ENCODE results near the gene KHK. TPM values are rescaled to one million over a fixed set of nuclear protein-coding genes. Genes with fewer than 3 reads are reported as not detected.

Gene KHK
- polyA plus RNA-seq, 1 of the 3 experiments (the other 2 are of a cell fraction), result 10.3 TPM

DNA sequence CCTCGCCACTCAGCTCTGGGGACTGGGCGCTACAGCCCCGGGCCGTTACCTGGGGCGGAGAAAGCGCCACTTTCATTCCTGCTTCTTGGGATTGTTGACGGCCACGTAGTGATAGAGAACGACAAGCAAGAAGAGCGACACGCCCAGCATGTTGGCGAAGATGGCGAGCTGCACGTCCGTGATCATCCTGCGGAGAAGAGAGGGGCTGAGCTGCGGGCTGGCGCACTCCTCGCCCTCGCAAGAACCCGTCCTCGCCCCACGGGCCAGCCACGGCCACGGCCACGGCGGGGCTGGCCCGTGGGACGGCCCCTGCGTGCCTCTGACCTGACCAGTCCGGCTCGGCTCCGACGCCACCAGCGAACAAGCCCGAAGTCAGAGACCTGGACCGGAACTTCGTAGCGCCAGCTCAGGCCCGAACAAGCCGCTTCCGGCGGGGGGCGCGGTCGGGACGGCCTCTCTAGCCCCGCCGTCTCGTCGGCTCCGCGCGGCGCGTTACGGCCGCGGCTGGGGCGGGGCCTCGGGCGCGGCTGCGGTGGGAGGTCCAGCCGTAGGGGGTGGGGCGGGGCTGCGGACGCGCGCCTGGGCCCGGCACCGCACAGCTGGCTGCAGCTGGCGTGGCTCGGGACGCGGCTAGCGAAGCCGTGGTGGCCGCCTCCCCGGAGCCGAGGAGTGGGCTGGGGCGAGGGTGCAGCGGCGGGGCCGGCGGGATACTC lies 15.1 kb upstream of the KHK start, which contains the start of gene OST4 (continued):
- TF ChIP-seq, protein P1, sequence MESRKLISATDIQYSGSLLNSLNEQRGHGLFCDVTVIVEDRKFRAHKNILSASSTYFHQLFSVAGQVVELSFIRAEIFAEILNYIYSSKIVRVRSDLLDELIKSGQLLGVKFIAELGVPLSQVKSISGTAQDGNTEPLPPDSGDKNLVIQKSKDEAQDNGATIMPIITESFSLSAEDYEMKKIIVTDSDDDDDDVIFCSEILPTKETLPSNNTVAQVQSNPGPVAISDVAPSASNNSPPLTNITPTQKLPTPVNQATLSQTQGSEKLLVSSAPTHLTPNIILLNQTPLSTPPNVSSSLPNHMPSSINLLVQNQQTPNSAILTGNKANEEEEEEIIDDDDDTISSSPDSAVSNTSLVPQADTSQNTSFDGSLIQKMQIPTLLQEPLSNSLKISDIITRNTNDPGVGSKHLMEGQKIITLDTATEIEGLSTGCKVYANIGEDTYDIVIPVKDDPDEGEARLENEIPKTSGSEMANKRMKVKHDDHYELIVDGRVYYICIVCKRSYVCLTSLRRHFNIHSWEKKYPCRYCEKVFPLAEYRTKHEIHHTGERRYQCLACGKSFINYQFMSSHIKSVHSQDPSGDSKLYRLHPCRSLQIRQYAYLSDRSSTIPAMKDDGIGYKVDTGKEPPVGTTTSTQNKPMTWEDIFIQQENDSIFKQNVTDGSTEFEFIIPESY (IDR thresholded peaks at IDR 0.05; ENCODE audit: borderline replicate concordance, low read depth), result no peak
- TF ChIP-seq SIN3A (IDR thresholded peaks at IDR 0.05; ENCODE audit: borderline replicate concordance, low read depth, low read length), result peak; percentile 92
- TF ChIP-seq GABPA (IDR thresholded peaks at IDR 0.05; ENCODE audit: low read depth), result peak; percentile 91
- TF ChIP-seq MXI1 (IDR thresholded peaks at IDR 0.05; ENCODE audit: low read depth, low read length), result peak; percentile 81; the same call in 1 of the 2 replicates
- TF ChIP-seq, protein P2, sequence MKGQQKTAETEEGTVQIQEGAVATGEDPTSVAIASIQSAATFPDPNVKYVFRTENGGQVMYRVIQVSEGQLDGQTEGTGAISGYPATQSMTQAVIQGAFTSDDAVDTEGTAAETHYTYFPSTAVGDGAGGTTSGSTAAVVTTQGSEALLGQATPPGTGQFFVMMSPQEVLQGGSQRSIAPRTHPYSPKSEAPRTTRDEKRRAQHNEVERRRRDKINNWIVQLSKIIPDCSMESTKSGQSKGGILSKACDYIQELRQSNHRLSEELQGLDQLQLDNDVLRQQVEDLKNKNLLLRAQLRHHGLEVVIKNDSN (IDR thresholded peaks at IDR 0.05; ENCODE audit: borderline replicate concordance, low read depth), result no peak

DNA sequence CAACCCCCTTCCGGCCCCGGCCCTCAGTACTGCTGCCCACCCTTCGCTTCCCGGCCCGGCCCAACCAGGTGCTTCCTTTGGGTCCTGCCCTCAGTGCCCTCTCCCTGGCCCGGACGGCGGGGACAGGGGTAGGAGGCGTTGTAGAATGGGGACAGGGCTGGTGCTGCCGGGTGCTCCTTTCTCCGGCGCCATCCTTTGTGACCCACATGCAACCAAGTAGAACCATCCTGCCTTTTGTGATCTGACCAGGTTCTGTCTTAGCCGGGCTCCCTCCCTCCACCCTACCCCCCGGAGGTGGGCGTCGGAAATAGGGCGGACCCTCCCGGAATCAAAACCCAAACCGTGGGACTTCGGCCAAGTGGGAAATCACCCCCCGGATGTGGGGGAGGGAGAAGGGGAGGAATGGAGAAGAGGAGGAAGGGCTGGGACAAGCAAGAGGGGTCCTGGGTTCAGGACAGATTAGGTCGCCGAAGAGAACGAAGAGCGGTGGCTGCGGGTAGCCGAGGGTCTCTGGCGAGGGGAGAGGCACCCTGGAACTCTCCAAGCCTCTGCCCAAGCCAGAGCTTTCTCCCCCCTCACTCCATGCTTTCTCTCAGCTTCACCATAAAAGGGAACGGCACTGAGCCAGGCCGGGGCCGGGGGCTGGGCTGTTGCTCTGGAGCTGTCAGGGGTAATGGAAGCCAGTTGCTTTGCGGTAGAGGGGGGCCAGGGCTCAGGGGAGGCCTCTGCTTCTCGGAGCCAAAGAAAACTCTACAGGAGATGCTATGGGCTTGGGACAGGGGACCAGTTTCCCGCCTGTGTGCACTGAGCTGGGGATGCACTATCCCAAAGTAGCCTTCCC lies 14.4 kb upstream of the KHK start:
- TF ChIP-seq NFIC (IDR thresholded peaks at IDR 0.05; ENCODE audit: borderline replicate concordance), result peak; percentile 86
- TF ChIP-seq MXI1 (IDR thresholded peaks at IDR 0.05; ENCODE audit: low read depth, low read length), result peak; percentile 86
- TF ChIP-seq GATA2 (CRISPR knock-in tag; IDR thresholded peaks at IDR 0.05), result no peak
- TF ChIP-seq, protein P3, sequence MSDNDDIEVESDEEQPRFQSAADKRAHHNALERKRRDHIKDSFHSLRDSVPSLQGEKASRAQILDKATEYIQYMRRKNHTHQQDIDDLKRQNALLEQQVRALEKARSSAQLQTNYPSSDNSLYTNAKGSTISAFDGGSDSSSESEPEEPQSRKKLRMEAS (IDR thresholded peaks at IDR 0.05; ENCODE audit: low read depth), result no peak
- TF ChIP-seq TCF12 (IDR thresholded peaks at IDR 0.05), result peak; percentile 98
- TF ChIP-seq, protein P1 (IDR thresholded peaks at IDR 0.05; ENCODE audit: borderline replicate concordance, low read depth), result no peak
- peak; percentile 61; the same call in 1 of the 2 replicates for TF ChIP-seq FOXM1 (IDR thresholded peaks at IDR 0.05; ENCODE audit: low read depth)
- TF ChIP-seq, protein P4, sequence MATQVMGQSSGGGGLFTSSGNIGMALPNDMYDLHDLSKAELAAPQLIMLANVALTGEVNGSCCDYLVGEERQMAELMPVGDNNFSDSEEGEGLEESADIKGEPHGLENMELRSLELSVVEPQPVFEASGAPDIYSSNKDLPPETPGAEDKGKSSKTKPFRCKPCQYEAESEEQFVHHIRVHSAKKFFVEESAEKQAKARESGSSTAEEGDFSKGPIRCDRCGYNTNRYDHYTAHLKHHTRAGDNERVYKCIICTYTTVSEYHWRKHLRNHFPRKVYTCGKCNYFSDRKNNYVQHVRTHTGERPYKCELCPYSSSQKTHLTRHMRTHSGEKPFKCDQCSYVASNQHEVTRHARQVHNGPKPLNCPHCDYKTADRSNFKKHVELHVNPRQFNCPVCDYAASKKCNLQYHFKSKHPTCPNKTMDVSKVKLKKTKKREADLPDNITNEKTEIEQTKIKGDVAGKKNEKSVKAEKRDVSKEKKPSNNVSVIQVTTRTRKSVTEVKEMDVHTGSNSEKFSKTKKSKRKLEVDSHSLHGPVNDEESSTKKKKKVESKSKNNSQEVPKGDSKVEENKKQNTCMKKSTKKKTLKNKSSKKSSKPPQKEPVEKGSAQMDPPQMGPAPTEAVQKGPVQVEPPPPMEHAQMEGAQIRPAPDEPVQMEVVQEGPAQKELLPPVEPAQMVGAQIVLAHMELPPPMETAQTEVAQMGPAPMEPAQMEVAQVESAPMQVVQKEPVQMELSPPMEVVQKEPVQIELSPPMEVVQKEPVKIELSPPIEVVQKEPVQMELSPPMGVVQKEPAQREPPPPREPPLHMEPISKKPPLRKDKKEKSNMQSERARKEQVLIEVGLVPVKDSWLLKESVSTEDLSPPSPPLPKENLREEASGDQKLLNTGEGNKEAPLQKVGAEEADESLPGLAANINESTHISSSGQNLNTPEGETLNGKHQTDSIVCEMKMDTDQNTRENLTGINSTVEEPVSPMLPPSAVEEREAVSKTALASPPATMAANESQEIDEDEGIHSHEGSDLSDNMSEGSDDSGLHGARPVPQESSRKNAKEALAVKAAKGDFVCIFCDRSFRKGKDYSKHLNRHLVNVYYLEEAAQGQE (IDR thresholded peaks at IDR 0.05; ENCODE audit: low read depth, low read length), result no peak
- peak; percentile 83 for TF ChIP-seq CHD2 (IDR thresholded peaks at IDR 0.05; ENCODE audit: low read length, partially characterized antibody)
- peak; percentile 39 for TF ChIP-seq TAF1 (IDR thresholded peaks at IDR 0.05; ENCODE audit: borderline replicate concordance, low read depth, low read length)
- peak; percentile 73 to 79; a peak in 3 of 4 replicates for TF ChIP-seq EP300 (IDR thresholded peaks at IDR 0.05; ENCODE audit: borderline replicate concordance in 1 of 2, low read depth in 1 of 2, low read length in 1 of 2)
- peak; percentile 23 for TF ChIP-seq RAD21 (IDR thresholded peaks at IDR 0.05; ENCODE audit: low read length)
- TF ChIP-seq, protein P5, sequence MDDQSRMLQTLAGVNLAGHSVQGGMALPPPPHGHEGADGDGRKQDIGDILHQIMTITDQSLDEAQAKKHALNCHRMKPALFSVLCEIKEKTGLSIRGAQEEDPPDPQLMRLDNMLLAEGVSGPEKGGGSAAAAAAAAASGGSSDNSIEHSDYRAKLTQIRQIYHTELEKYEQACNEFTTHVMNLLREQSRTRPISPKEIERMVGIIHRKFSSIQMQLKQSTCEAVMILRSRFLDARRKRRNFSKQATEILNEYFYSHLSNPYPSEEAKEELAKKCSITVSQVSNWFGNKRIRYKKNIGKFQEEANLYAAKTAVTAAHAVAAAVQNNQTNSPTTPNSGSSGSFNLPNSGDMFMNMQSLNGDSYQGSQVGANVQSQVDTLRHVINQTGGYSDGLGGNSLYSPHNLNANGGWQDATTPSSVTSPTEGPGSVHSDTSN (IDR thresholded peaks at IDR 0.05), result peak; percentile 91
- TF ChIP-seq SMC3 (IDR thresholded peaks at IDR 0.05; ENCODE audit: low read depth, low read length), result peak; percentile 5; the same call in 1 of the 2 replicates
- ChIA-PET CTCF (interaction anchor here (0.7 to 18.5 kb wide), 12 partner anchors 11 to 235 kb away, joined by 3 to 227 read pairs (median 4); partner anchors contain the start of genes AGBL5, EMILIN1 and KHK), POLR2A (interaction anchor here (0.6 to 5.7 kb wide), 12 partner anchors 9 to 423 kb away, joined by 3 to 80 read pairs (median 10); partner anchors contain the start of genes ABHD1, AGBL5, FNDC4 and GTF3C2)
- Histone ChIP-seq H3K27me3 (ENCODE audit: insufficient read depth) (no peaks in the 10 kb centered on the region), H3K79me2 (ENCODE audit: insufficient read depth) (peaks cover 43% of the 10 kb centered on the region), H3K9me2 (no peaks in the 10 kb centered on the region), H3K4me1 (ENCODE audit: control insufficient read depth in 1 of 2, insufficient read depth in 2 of 2, low read depth in 1 of 2, low read length in 1 of 2) (peaks cover 44 to 74% of the 10 kb centered on the region in 2 experiments), H3F3A (replicated peaks; ENCODE audit: insufficient read depth) (peaks cover 10% of the 10 kb centered on the region), H3K4me2 (peak overlapping the region; percentile 89), H3K4me3 (ENCODE audit: low read depth in 2 of 2, low read length in 1 of 2) (peak overlapping the region; percentile 97 to 98), H2AFZ (ENCODE audit: low read depth) (peak overlapping the region; percentile 68), H3K9ac (peak overlapping the region; percentile 63), H3K9me3 (no peaks in the 10 kb centered on the region), H3K27ac (ENCODE audit: low read depth in 2 of 2, low read length in 1 of 2) (peak overlapping the region; percentile 89 to 98), H4K20me1 (ENCODE audit: insufficient read depth) (peaks cover 14% of the 10 kb centered on the region), H3K36me3 (replicated peaks in 1 of 2; ENCODE audit: control insufficient read depth in 1 of 2, insufficient read depth in 2 of 2, low read length in 1 of 2) (peaks cover 22 to 33% of the 10 kb centered on the region in 2 experiments)
- peak; percentile 89 for DNase-seq
- WGBS (ENCODE audit: low lambda C conversion rate), result 5% methylated on average over 28 of the region's 34 CpGs

Measured in SK-N-SH (cell line).